NCI-H345 treated with DMSO at 0.1 percent for 48 hours (cell line): Measurements from ENCODE around the gene GTF2F1.
"Not testable (repeated sequence)": the region's sequence is repeated elsewhere in the genome, so short reads cannot be mapped to it uniquely, and the experiment has no call there.

ENCODE experiments used
- DNase-seq: peaks from one replicate; lab custom pipeline; 2025; ENCODE audit not compliant: unreplicated experiment; lab: John Stamatoyannopoulos, UW

The GTF2F1 gene

GRCh38 chr19:6387372-6387771 is 5.6 kb downstream of the GTF2F1 start:
- no peak for DNase-seq

GRCh38 chr19:6384381-6384780 is 8.6 kb downstream of the GTF2F1 start:
- no peak for DNase-seq

GRCh38 chr19:6383188-6383587 is 9.8 kb downstream of the GTF2F1 start:
- DNase-seq: no peak

- DNase-seq: no peak
These were observed 11.8 kb downstream of the GTF2F1 start for GRCh38 chr19:6381030-6381750.

GRCh38 chr19:6379744-6380143 is 13.2 kb downstream of the GTF2F1 start:
- DNase-seq: no peak

GRCh38 chr19:6378486-6378885 is 14.5 kb downstream of the GTF2F1 start:
- DNase-seq: no peak

GRCh38 chr19:6378041-6378440 is 14.9 kb downstream of the GTF2F1 start:
- DNase-seq: no peak

GRCh38 chr19:6376512-6377190 is 16.3 kb downstream of the GTF2F1 start:
- no peak for DNase-seq

GRCh38 chr19:6375411-6376010 is 17.5 kb downstream of the GTF2F1 start, which contains the start of gene PSPN:
Gene PSPN (minus strand): TSS chr19:6375933. CDS start chr19:6375849, 84 bp downstream.
- DNase-seq: no peak

- no peak for DNase-seq
These were observed 18.1 kb downstream of the GTF2F1 start for GRCh38 chr19:6374711-6375410.

- DNase-seq: no peak
These were observed 18.7 kb downstream of the GTF2F1 start for GRCh38 chr19:6374161-6374709.

- DNase-seq: no peak
These were observed 19.2 kb downstream of the GTF2F1 start for GRCh38 chr19:6373813-6374108.

GRCh38 chr19:6373096-6373812 is 19.7 kb downstream of the GTF2F1 start:
- peak; percentile 88 for DNase-seq

GRCh38 chr19:6372594-6373095 is 20.3 kb downstream of the GTF2F1 start, which contains the start of gene ALKBH7:
Gene ALKBH7 (plus strand): TSS chr19:6372794. CDS start chr19:6372821, 27 bp downstream.
- peak; percentile 99 for DNase-seq

GRCh38 chr19:6364353-6364752 is 28.6 kb downstream of the GTF2F1 start:
- no peak for DNase-seq

- no peak for DNase-seq
These were observed 30.6 kb downstream of the GTF2F1 start for GRCh38 chr19:6362351-6362801.

- no peak for DNase-seq
These were observed 31.0 kb downstream of the GTF2F1 start for GRCh38 chr19:6362027-6362350.

- not testable (repeated sequence) for DNase-seq
These were observed 32.1 kb downstream of the GTF2F1 start for GRCh38 chr19:6360857-6361216.

GRCh38 chr19:6360445-6360844 is 32.5 kb downstream of the GTF2F1 start:
- DNase-seq: not testable (repeated sequence)

- no peak for DNase-seq
These were observed 33.2 kb downstream of the GTF2F1 start for GRCh38 chr19:6359568-6360341.
